ENCODE data around the gene ACSF3.
"Not testable (repeated sequence)": the region's sequence is repeated elsewhere in the genome, so short reads cannot be mapped to it uniquely, and the experiment has no call there.

ACSF3 gene

DNA sequence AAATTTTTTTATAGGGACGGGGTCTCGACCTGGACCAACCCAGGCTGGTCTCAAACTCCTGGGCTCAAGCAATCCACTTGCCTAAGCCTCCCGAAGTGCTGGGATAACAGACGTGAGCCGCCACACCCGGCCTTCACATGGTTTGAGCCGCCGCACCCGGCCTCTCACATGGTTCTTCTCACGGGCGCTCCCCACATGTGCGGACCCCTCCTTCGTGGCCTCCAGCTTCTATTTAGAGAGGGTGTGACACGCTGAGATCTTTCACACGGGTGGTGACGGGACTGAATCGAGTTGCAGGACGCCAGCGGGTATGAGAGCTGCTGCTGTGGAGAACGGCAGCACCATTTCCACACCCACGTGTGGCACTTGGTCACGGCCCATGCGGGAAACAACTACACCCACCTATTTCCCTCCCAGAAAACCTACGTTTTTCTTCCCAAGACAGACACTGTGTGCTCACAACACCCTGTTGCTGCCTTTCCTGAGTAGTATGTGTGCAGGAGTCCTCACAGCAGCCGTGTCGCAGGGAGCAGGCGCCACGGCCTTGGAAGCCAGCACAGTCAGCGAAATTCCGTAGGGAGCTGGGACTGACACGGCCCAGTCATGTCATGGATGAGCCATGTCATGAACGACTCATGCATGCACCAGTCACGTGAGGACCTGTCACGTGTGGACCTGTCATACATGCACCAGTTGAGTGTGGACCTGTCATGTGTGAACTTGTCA lies 20.1 kb upstream of the ACSF3 start:
- no peak for DNase-seq

DNA sequence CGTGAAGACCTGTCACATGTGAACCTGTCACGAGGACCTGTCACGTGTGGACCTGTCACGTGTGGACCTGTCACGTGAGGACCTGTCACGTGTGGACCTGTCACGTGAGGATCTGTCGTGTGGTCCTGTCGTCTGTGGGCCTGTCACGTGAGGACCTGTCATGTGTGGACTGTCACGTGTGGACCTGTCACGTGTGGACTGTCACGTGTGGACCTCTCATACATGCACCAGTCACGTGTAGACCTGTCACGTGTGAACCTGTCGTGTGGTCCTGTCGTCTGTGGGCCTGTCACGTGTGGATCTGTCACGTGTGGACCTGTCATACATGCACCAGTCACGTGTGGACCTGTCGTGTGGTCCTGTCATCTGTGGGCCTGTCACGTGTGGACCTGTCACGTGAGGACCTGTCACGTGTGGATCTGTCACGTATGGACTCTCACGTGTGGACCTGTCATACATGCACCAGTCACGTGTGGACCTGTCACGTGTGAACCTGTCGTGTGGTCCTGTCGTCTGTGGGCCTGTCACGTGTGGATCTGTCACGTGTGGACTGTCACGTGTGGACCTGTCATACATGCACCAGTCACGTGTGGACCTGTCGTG lies 19.5 kb upstream of the ACSF3 start:
- DNase-seq: not testable (repeated sequence)

DNA sequence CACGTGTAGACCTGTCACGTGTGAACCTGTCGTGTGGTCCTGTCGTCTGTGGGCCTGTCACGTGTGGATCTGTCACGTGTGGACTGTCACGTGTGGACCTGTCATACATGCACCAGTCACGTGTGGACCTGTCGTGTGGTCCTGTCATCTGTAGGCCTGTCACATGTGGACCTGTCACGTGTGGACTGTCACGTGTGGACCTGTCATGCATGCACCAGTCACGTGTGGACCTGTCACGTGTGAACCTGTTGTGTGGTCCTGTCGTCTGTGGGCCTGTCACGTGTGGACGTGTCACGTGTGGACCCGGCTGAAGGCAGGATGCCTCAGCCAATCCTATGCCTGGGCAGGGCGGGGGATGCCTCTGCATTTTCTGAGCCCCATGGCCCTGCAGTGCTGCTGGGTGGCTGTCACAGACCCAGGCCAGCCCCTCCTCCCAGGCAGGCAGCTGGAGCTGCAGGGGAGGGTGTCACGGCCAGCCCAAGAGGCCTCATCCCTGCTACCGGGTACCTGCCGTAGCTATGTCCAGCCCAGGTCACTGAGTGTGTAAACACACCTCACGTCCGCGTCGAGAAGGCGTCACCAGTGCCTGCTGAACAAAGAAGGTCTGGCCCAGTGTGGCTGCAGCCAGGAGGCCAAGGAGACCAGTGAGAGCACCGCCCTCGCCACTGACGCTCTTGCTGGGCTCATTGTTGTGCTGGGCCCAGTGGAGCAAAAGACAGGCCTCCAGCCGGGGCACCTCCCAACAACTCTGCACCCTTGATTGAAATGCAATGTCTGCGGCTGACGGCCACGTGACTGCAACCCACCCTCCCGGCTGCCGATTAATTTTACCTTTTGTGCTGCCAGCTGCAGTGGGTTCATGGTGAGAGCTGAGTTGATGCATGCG lies 18.6 kb upstream of the ACSF3 start:
- no peak for DNase-seq

DNA sequence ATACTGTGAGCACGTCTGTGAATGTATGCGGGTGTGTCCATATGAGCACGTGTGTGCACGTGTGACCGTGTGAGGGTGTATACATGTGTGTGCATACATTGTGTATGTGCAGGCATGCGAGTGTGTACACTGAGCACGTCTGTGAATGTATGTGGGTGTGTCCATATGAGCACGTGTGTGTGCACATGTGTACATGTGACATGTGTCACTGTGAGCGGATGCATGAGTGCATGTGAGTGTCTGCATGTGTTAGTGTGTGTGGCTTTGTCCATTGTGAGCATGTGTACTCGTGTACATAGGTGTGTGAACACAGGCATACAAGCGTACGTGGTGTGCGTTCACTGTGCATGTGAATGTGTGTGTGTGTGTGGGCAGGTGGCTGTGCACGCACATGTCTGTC lies 17.5 kb upstream of the ACSF3 start:
- no peak for DNase-seq

- no peak for DNase-seq
Measured at GRCh38 chr16:89077076-89077475, 16.6 kb upstream of the ACSF3 start.

DNA sequence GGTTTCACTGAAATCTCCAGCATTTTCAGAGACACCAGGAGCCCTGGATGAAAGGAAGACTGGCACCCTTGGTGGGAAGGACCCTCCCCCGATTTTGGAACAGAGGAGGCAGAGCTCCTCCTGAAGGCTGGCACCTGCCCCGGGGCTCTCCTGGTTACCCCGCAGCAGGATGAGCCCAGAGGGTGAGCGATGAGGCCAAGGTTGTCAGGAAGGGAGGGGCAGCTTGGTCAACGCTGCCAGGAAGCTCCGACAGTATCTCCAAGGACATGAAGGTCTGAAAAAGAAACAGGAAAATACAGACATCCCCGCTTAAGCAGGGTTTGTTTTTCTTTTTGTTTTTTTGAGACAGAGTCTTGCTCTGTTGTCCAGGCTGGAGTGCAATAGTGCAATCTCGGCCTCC lies 15.5 kb upstream of the ACSF3 start:
- DNase-seq: no peak

DNA sequence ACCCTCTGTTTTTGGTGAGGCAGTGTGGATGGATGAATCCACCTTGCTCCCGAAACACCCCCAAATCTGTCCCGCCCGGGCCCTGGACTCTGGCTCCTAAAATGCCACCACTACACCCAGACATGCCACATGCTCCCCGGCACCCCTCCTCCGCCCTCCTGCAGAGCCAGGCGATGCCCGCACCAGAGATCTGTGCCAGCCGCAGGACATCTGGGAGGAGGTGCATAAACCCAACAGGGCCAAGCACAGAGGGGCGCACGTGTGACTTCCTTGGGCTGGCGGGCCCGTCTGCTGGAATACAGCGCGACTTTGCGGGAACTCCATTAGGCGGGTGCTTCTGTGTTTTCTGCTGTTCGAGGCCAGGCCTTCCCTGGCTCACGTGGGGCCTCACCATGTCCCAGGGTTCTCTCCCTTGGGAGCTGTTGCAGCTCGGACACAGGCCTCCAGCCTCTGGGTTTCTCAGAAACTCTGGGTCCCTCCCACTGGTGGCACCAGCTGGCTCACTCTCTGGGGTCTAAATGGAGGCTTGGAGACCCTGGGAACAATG lies 14.1 kb upstream of the ACSF3 start:
- no peak for DNase-seq

DNA sequence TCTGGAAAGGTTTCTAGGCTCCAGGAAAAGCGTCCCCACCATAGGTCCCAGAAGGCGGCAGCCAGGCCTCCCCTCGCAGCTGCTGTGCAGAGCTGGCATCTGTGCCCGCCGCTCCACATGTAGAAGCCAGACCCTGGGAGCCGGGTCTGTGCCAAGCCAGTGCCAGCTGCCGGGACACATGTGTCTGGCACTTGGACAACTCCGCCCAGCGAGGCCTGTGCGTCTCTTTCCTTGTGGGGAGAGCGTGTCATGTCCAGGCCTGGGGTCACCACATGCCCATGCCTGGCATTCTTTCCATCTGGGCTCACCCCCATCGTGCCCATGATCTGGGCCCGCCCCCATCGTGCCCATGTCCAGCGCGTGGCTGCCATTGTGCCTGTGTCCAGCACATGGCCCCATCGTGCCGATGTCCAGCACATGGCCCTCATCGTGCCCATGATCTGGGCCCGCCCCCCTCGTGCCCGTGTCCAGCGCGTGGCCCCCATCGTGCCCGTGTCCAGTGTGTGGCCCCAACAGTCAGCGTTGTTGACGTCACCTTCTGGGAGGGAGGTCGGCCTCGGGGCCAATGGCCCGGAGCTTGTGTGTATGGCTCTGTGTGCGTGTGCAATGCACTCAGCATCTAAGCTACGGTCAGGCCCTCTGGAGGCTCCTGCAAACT lies 13.3 kb upstream of the ACSF3 start:
- no peak for DNase-seq

- no peak for DNase-seq
Measured at GRCh38 chr16:89081556-89081955, 12.1 kb upstream of the ACSF3 start.

GRCh38 chr16:89084411-89084810 lies 9.2 kb upstream of the ACSF3 start:
- DNase-seq: no peak

GRCh38 chr16:89084814-89085612 lies 8.6 kb upstream of the ACSF3 start:
- DNase-seq: no peak

- no peak for DNase-seq
Measured at GRCh38 chr16:89085755-89086154, 7.9 kb upstream of the ACSF3 start.

DNA sequence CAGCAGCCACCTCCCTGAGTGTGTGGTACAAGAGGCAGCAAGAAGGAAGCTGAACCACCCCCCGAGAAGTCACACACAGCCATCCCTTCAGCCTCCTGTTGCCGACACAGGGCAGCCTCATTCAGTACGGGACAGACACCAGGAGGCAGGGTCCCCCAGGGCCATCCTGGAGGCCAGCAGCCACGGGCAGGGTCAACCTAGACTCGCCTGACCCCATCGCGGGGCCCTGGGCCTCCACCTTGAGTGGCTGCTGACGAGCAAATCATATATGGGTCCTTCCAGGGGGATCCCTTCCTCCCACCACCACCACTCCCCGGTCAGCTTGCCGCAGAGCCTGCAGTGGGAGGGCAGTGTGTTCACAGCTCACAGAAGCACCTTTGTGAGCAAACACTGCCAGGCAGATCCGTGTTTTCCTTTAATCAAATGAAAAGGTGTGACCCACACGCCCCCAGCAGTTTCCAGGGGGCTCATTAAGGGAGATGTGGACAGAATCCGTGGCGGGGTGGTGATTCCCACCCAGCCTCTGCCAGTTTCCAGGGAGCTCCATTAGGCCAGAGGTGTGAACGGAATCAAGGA lies 5.6 kb upstream of the ACSF3 start:
- no peak for DNase-seq

DNA sequence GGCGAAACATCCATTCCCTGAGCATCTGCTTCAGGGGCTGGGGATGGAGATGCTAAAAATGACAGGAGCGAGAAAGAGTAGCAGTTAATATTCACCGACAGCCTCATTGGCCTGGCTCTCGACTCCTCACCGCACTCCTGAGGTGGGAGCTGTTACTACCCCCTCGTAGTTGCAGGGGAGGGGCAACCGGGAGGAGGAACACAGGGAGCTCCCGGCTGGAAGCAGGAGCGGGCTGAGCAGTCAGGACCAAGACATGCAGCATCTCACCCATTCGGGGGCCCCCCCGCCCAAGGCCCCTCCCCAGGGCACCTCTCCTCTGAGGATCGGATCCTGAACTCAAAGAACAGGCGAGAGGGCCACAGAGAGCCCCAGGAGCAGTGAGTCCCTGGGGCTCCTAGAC lies 4.5 kb upstream of the ACSF3 start:
- DNase-seq: no peak

GRCh38 chr16:89090182-89090630 lies 3.4 kb upstream of the ACSF3 start:
- DNase-seq: no peak

GRCh38 chr16:89090669-89091426 lies 2.8 kb upstream of the ACSF3 start:
- DNase-seq: no peak

DNA sequence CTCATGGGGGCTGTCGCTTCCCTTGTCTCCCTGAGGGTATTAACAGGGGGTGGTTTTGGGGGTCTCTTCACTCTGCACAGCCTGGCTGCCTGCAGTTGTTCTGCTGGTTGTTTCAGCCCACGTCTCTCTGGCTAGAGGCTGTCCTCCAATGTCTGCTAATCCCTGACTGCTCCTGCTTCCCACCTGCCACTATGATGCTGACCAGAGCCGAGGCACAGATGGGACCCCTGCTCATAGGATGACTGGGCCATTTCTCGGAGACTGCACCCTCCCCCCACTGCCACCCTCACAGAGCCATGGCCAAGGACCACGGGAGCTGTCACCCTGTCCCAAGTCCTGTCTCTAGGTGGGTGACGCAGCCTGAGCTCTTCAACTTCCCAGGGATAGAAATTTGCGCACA lies 1.6 kb upstream of the ACSF3 start:
- no peak for DNase-seq

GRCh38 chr16:89093252-89093601 lies 425 bp upstream of the ACSF3 start:
- DNase-seq: not testable (repeated sequence)

DNA sequence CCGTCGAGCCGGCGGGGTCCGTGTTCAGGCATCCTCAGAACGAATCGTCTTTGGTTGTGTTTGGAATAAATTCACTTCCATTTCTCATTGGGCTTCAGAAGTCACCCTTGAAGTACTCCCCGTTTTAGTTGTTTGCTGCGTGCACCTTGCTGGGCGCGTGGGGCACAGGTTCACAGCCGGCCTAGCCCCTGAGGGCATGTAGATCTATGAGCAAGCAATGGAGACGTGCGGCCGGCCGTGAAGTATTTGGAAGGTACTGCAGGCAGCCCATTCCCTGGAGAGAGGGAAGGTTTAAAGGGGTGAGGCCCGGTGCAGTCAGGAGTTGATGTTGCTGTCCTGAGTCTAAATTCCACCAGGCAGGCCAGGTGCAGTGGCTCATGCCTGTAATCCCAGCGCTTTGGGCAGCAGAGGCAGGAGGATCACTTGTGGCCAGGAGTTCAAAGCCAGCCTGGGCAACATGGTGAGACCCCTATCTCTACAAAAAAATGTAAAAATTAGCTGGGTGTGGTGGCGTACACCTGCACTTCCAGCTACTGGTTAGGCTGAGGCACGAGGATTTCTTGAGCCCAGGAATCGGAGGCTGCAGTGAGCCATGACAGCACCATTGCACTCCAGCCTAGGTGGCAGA lies 714 bp downstream of the ACSF3 start:
- DNase-seq: no peak

DNA sequence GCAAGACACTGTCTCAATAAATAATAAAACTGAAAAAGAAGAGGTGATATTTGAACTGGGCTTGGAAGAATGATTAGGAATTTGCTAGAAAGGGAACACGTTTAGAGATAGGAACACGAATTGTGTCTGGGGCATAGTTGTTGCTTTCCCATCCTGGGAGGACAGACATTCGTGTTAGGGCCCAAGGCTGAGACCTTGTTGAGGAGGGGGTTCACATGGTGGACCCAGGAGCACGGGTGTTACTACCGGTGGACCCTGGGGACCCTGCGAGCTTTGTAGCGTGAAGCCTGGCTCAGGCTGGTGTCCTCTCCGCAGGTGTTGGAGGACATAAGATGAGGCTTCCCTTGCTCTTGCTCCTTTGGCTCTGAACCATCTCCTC lies 1.2 kb downstream of the ACSF3 start:
- no peak for DNase-seq
